ENCODE measurements around the gene EFNA5.

EFNA5 gene

DNA sequence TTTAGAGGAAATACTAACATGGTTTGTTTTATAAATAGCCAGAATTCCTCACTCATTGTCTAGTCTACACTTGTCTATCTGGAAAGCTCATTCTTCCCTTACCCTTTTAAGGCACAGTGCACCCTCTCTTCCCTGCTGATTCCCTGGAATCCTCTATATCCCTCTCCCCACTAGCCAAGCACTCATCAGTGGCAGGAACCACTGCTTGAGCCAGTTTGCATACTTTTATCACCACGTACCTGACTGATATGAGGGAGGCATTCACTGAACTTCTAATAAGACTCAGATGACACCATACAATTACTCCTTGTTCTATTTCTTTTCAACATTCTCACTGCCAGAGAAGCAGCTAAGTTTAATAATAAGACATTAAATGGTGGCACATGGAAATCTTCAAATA is 134.9 kb downstream of the EFNA5 start:
- Histone ChIP-seq H3K79me2 (ENCODE audit: insufficient read depth, low read length) (no peaks in the 10 kb centered on the region), H3K4me3 (ENCODE audit: low read depth, low read length, poor library complexity, severe bottlenecking) (no peak overlapping the region), H3K9ac (ENCODE audit: low read length) (no peak overlapping the region), H4K20me1 (ENCODE audit: insufficient read depth, low read length) (no peaks in the 10 kb centered on the region), H3K27ac (ENCODE audit: low read depth, low read length, poor library complexity, severe bottlenecking) (no peak overlapping the region), H3F3A (ENCODE audit: insufficient read depth, low read length) (no peaks in the 10 kb centered on the region), H3K36me3 (ENCODE audit: insufficient read depth, low read length) (no peaks in the 10 kb centered on the region), H3K4me1 (ENCODE audit: insufficient read depth, low read length, severe bottlenecking) (peaks cover 26% of the 10 kb centered on the region), H3K9me3 (ENCODE audit: low read length) (no peaks in the 10 kb centered on the region), H3K4me2 (ENCODE audit: low read length) (no peak overlapping the region), H3K9me2 (ENCODE audit: low read depth, low read length) (no peaks in the 10 kb centered on the region), H2AFZ (ENCODE audit: low read length) (no peak overlapping the region), H3K27me3 (ENCODE audit: insufficient read depth, low read length) (no peaks in the 10 kb centered on the region)
- TF ChIP-seq EZH2 (IDR thresholded peaks at IDR 0.05; ENCODE audit: borderline replicate concordance, low read length): no peak
- TF ChIP-seq, protein P1, sequence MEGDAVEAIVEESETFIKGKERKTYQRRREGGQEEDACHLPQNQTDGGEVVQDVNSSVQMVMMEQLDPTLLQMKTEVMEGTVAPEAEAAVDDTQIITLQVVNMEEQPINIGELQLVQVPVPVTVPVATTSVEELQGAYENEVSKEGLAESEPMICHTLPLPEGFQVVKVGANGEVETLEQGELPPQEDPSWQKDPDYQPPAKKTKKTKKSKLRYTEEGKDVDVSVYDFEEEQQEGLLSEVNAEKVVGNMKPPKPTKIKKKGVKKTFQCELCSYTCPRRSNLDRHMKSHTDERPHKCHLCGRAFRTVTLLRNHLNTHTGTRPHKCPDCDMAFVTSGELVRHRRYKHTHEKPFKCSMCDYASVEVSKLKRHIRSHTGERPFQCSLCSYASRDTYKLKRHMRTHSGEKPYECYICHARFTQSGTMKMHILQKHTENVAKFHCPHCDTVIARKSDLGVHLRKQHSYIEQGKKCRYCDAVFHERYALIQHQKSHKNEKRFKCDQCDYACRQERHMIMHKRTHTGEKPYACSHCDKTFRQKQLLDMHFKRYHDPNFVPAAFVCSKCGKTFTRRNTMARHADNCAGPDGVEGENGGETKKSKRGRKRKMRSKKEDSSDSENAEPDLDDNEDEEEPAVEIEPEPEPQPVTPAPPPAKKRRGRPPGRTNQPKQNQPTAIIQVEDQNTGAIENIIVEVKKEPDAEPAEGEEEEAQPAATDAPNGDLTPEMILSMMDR (IDR thresholded peaks at IDR 0.05; ENCODE audit: low read length): no peak

DNA sequence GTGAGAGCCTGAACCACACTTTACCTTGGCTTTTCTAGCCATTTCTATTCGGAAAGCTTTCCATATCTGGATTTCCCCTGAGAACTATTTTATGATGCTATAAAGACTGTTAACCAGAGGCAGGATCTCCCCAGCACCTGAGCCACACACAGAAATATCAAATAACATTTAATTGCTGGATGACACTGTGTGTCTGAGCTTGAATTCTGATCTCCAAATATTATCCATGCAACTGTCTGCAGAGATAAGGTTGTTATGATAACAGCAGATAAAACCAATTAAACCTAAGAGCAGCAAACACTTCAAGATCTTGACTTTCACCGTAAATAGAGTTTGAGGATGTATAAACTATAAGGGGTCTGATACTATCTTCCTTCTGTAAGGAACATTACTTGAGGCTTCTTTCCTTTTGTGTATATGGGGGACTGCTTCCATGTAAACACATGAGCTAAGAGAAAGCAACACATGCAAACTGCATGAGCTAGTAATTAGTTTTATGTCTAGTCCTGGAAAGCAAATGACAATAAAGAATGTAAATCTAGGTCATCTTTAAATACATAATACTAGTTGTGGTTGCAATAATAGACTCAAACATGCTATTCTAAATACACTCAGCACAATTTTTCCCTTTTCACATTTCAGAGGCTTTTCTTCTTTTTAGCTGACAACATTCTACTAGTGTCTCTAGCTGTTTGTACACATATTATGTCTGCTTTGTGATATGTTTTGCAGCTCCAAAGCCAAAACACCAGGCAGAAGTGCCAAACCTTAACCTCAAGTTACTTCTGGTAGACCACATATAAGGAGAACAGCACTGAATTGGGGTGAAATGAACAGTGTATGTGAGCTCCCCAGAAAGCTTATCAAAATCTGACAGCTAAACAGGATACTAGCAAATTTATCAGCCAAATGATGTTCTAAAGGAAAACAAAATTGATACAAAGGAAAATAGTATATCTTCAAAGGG is 136.5 kb downstream of the EFNA5 start:
- Histone ChIP-seq H3K9ac (ENCODE audit: low read length) (no peak overlapping the region), H4K20me1 (ENCODE audit: insufficient read depth, low read length) (no peaks in the 10 kb centered on the region)
- TF ChIP-seq, protein P1 (IDR thresholded peaks at IDR 0.05; ENCODE audit: low read length): no peak
- no peak for TF ChIP-seq EZH2 (IDR thresholded peaks at IDR 0.05; ENCODE audit: borderline replicate concordance, low read length)

DNA sequence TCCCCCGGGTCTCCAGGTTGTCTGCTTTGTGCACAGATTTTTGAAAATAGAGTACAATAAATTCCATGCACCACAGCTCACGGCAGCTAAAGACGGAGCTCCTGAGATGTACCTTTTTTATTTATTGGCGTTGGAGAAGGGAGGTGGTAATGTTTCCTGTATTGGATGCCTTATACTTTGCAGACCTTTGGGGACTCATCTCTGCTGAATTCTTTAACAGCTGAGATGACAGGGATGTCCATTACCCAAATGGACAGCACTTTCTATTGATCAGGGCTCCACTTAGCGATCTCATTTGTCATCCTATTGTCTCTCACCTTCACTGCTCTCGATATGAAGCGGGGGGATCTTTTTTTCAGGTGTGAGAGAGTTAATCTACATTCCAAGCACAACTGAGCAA is 137.8 kb downstream of the EFNA5 start:
- no peak overlapping the region for H2AFZ ChIP-seq (ENCODE audit: low read length)
- H4K20me1 ChIP-seq (ENCODE audit: insufficient read depth, low read length): no peaks in the 10 kb centered on the region
- no peaks in the 10 kb centered on the region for H3K9me3 ChIP-seq (ENCODE audit: low read length)
- peaks cover 3% of the 10 kb centered on the region for H3K4me1 ChIP-seq (ENCODE audit: insufficient read depth, low read length, severe bottlenecking)
- no peak overlapping the region for H3K27ac ChIP-seq (ENCODE audit: low read depth, low read length, poor library complexity, severe bottlenecking)
- H3K36me3 ChIP-seq (ENCODE audit: insufficient read depth, low read length): no peaks in the 10 kb centered on the region
- TF ChIP-seq, protein P1 (IDR thresholded peaks at IDR 0.05; ENCODE audit: low read length): no peak
- no peak for TF ChIP-seq EZH2 (IDR thresholded peaks at IDR 0.05; ENCODE audit: borderline replicate concordance, low read length)
- no peak overlapping the region for H3K4me3 ChIP-seq (ENCODE audit: low read depth, low read length, poor library complexity, severe bottlenecking)
- H3K4me2 ChIP-seq (ENCODE audit: low read length): no peak overlapping the region
- H3K9me2 ChIP-seq (ENCODE audit: low read depth, low read length): no peaks in the 10 kb centered on the region
- H3K79me2 ChIP-seq (ENCODE audit: insufficient read depth, low read length): no peaks in the 10 kb centered on the region
- no peak overlapping the region for H3K9ac ChIP-seq (ENCODE audit: low read length)
- H3F3A ChIP-seq (ENCODE audit: insufficient read depth, low read length): no peaks in the 10 kb centered on the region
- H3K27me3 ChIP-seq (ENCODE audit: insufficient read depth, low read length): no peaks in the 10 kb centered on the region

More for the DNA sequence above, 136.5 kb downstream of the EFNA5 start:
- Histone ChIP-seq H3K4me3 (ENCODE audit: low read depth, low read length, poor library complexity, severe bottlenecking) (no peak overlapping the region), H3K4me2 (ENCODE audit: low read length) (no peak overlapping the region), H3K9me3 (ENCODE audit: low read length) (no peaks in the 10 kb centered on the region), H3K4me1 (ENCODE audit: insufficient read depth, low read length, severe bottlenecking) (peaks cover 16% of the 10 kb centered on the region), H3K36me3 (ENCODE audit: insufficient read depth, low read length) (no peaks in the 10 kb centered on the region), H3K79me2 (ENCODE audit: insufficient read depth, low read length) (no peaks in the 10 kb centered on the region), H2AFZ (ENCODE audit: low read length) (no peak overlapping the region), H3K9me2 (ENCODE audit: low read depth, low read length) (no peaks in the 10 kb centered on the region), H3F3A (ENCODE audit: insufficient read depth, low read length) (no peaks in the 10 kb centered on the region), H3K27ac (ENCODE audit: low read depth, low read length, poor library complexity, severe bottlenecking) (no peak overlapping the region), H3K27me3 (ENCODE audit: insufficient read depth, low read length) (no peaks in the 10 kb centered on the region)

All from OCI-LY1 (cell line).